Testis (tissue), 3 donors: Measurements from ENCODE around the gene MESD. TPM values are rescaled to one million over a fixed set of nuclear protein-coding genes. Genes with fewer than 3 reads are reported as not detected.

Experiments
- DNase-seq: peaks from one replicate; pipeline ENCODE4 v3.0.0-alpha.2; 2019
- H3K27ac ChIP-seq, 2 donors: fragments of 200-600 bp; sonication (generic); one replicate each; pipeline ENCODE4 v1.5.1; 2019
- H3K27me3 ChIP-seq: fragments of 200-600 bp; sonication (generic); one replicate; pipeline ENCODE4 v1.5.1; 2019
- H3K36me3 ChIP-seq: fragments of 200-600 bp; sonication (generic); one replicate; pipeline ENCODE4 v1.5.1; 2017; ENCODE audit warnings: low read depth; ENCODE audit errors: missing control alignments
- H3K4me1 ChIP-seq: fragments of 200-600 bp; sonication (generic); one replicate; pipeline ENCODE4 v1.5.1; 2019
- H3K4me3 ChIP-seq, 2 donors: fragments of 200-600 bp; sonication (generic); one replicate each; pipeline ENCODE4 v1.5.1; 2017 to 2019
- H3K9me3 ChIP-seq: fragments of 200-600 bp; sonication (generic); one replicate; pipeline ENCODE4 v1.5.1; 2017
- CTCF ChIP-seq, 3 experiments: fragments of 450-650 bp in 2 of 3; fragments of 200-600 bp in 1 of 3; sonication (generic) in 1 of 3; IDR thresholded peaks; one replicate each; pipeline ENCODE4 v1.5.1; 2016 to 2019; ENCODE audit warnings: antibody characterized with exemption in 3 of 3, mild to moderate bottlenecking in 2 of 3, moderate library complexity in 1 of 3
- POLR2A ChIP-seq: fragments of 450-650 bp; IDR thresholded peaks from one replicate; pipeline ENCODE4 v1.6.1; 2017; ENCODE audit warnings: antibody characterized with exemption, mild to moderate bottlenecking, moderate library complexity
- WGBS, 2 donors: methylation state at CpG; one replicate each; pipeline ENCODE4 v1.1.5; 2018; 5-methylcytosine and 5-hydroxymethylcytosine counted together
- intact Hi-C: fragments of 100-400 bp; cut with DNase I; formaldehyde crosslinking; loops from one replicate; pipeline ENCODE4 v1.15.1; 2023; ENCODE audit warnings: low total_unique reads
- polyA plus RNA-seq: library from polyadenylated mRNA; stranded (reverse); fragments of 350-450 nt; fragmentation: Illumina TruSeq; extraction: RNeasy Lipid Tissue Mini Kit (QIAGEN cat#74804); gene quantifications from one replicate; pipeline ENCODE4 v1.2.3, GENCODE V29; 2014; ENCODE audit warnings: low read depth, low replicate concordance; ENCODE audit not compliant: insufficient read depth
- total RNA-seq, 2 donors: library from RNA; depleted of rRNA; stranded (reverse); fragments of >200 nt; gene quantifications; one replicate each; pipeline ENCODE4 v1.2.3, GENCODE V29; 2016

MESD gene
- total and polyA plus RNA-seq, 3 donors from 2014 or later, result 26.0 to 39.8 (median 38.5) TPM

DNA sequence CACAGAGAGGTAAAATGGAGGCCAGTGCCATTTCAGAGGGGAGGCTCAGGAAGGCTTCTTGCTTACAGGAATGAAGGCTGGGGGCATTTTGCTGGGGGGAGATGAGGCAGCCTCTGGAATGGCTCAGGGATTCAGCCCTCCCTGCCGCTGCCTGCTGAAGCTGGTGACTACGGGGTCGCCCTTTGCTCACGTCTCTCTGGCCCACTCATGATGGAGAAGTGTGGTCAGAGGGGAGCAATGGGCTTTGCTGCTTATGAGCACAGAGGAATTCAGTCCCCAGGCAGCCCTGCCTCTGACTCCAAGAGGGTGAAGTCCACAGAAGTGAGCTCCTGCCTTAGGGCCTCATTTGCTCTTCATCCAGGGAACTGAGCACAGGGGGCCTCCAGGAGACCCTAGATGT lies 39.9 kb downstream of the MESD start:
- TF ChIP-seq CTCF (IDR thresholded peaks at IDR 0.05) (no peak), POLR2A (no peak)
- no peaks in the 10 kb centered on the region for H3K4me1 ChIP-seq
- H3K36me3 ChIP-seq, result no peaks in the 10 kb centered on the region
- intact Hi-C loops, result loop anchor here (10.0 kb wide), 1 partner anchor 165 kb away; no protein-coding TSS in a partner anchor
- no peak overlapping the region for H3K4me3 ChIP-seq
- no peaks in the 10 kb centered on the region for H3K9me3 ChIP-seq
- H3K27ac ChIP-seq, result no peak overlapping the region
- H3K27me3 ChIP-seq, result no peaks in the 10 kb centered on the region
- WGBS, 2 donors, result 89 to 100% methylated on average over 2 to 4 of the region's 4 CpGs
- no peak for DNase-seq

DNA sequence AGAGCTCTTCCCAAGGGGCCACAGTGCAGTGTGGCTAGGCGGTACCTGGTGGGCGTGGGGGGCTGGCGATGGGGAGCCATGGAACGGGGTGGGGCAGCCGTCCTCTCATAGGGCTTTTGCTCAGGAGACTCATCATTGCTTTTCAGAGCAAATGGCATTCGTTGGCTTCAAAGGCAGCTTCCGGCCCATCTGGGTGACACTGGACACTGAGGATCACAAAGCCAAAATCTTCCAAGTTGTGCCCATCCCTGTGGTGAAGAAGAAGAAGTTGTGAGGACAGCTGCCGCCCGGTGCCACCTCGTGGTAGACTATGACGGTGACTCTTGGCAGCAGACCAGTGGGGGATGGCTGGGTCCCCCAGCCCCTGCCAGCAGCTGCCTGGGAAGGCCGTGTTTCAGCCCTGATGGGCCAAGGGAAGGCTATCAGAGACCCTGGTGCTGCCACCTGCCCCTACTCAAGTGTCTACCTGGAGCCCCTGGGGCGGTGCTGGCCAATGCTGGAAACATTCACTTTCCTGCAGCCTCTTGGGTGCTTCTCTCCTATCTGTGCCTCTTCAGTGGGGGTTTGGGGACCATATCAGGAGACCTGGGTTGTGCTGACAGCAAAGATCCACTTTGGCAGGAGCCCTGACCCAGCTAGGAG lies 40.8 kb downstream of the MESD start:
- Histone ChIP-seq H3K27me3 (no peaks in the 10 kb centered on the region), H3K4me1 (no peaks in the 10 kb centered on the region), H3K36me3 (no peaks in the 10 kb centered on the region), H3K9me3 (no peaks in the 10 kb centered on the region), H3K4me3 (no peak overlapping the region), H3K27ac (no peak overlapping the region)
- TF ChIP-seq CTCF (IDR thresholded peaks at IDR 0.05), result no peak
- no peak for TF ChIP-seq POLR2A
- intact Hi-C loops, result no loop called here
- 96 to 99% methylated on average over 9 to 13 of the region's 13 CpGs for WGBS, 2 donors
- DNase-seq, result no peak

GRCh38 chr15:80946576-80946975 lies 43.0 kb downstream of the MESD start:
- TF ChIP-seq CTCF (IDR thresholded peaks at IDR 0.05) (no peak), POLR2A (no peak)
- no peak overlapping the region for H3K27ac ChIP-seq
- H3K27me3 ChIP-seq, result no peaks in the 10 kb centered on the region
- intact Hi-C loops, result no loop called here
- no peaks in the 10 kb centered on the region for H3K4me1 ChIP-seq
- H3K9me3 ChIP-seq, result no peaks in the 10 kb centered on the region
- no peak for DNase-seq
- H3K4me3 ChIP-seq, result no peak overlapping the region
- H3K36me3 ChIP-seq, result no peaks in the 10 kb centered on the region
- 92 to 95% methylated on average over 8 of the region's 8 CpGs for WGBS, 2 donors

DNA sequence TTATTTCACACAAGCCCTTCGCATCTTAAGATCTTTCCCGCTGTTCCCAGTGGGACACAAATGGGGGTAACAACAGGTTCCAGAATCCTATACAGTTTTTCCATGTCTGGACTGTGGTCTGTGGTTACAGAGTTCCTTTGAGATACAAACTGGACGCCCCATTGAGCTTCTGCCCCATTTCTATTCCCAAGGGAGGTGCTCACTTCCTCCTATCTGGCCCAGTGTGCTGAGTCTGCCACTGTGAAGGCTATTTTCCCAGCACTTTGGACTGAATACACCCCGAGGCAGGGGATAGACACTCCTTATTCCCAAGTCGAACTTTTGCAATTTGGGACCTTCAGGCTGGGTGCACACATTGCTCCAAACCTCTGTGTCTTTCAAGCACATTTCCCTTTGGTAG lies 44.0 kb downstream of the MESD start:
- WGBS, 2 donors, result 89 to 93% methylated on average over 5 of the region's 5 CpGs
- no peak overlapping the region for H3K4me3 ChIP-seq
- DNase-seq, result no peak
- intact Hi-C loops, result no loop called here
- TF ChIP-seq POLR2A (no peak), CTCF (IDR thresholded peaks at IDR 0.05) (no peak)
- H3K36me3 ChIP-seq, result no peaks in the 10 kb centered on the region
- no peaks in the 10 kb centered on the region for H3K27me3 ChIP-seq
- H3K9me3 ChIP-seq, result no peaks in the 10 kb centered on the region
- H3K4me1 ChIP-seq, result no peaks in the 10 kb centered on the region
- H3K27ac ChIP-seq, result no peak overlapping the region

- DNase-seq, result no peak
- Histone ChIP-seq H3K27ac (no peak overlapping the region), H3K36me3 (no peaks in the 10 kb centered on the region), H3K9me3 (no peaks in the 10 kb centered on the region), H3K4me1 (no peaks in the 10 kb centered on the region), H3K4me3 (no peak overlapping the region), H3K27me3 (no peaks in the 10 kb centered on the region)
- intact Hi-C loops, result no loop called here
- TF ChIP-seq CTCF (IDR thresholded peaks at IDR 0.05), result no peak
- TF ChIP-seq POLR2A, result no peak
- WGBS, 2 donors, result 80 to 100% methylated on average over 1 to 3 of the region's 3 CpGs
Measured at GRCh38 chr15:80944818-80945217, 44.8 kb downstream of the MESD start.
